ENCODE data around the gene SORL1-AS1.

- TF ChIP-seq TAF1 (IDR thresholded peaks at IDR 0.05; ENCODE audit: low read depth) (no peak), REST (IDR thresholded peaks at IDR 0.05; ENCODE audit: low read depth) (no peak), EGR1 (IDR thresholded peaks at IDR 0.05) (no peak), MAX (IDR thresholded peaks at IDR 0.05) (no peak), YY1 (IDR thresholded peaks at IDR 0.05; ENCODE audit: low read depth) (no peak), ZBTB7A (IDR thresholded peaks at IDR 0.05; ENCODE audit: low read depth) (no peak), CREB1 (IDR thresholded peaks at IDR 0.05; ENCODE audit: low read depth) (no peak), EP300 (IDR thresholded peaks at IDR 0.05; ENCODE audit: borderline replicate concordance) (no peak), CEBPB (IDR thresholded peaks at IDR 0.05) (no peak), NFIC (IDR thresholded peaks at IDR 0.05) (no peak), TEAD4 (IDR thresholded peaks at IDR 0.05) (no peak), RAD21 (IDR thresholded peaks at IDR 0.05; ENCODE audit: low read depth) (no peak)
Observed at GRCh38 chr11:121467965-121468364, 15.2 kb upstream of the SORL1-AS1 start.
